GM19468 (cell line): Measurements from ENCODE around the gene BTG1.

Experiments
- ATAC-seq: cut with Tn5 transposase; IDR thresholded peaks from one replicate; pipeline ENCODE4 v1.9.1; 2021; ENCODE audit warnings: mild to moderate bottlenecking, moderate library complexity, moderate number of reproducible peaks; ENCODE audit not compliant: unreplicated experiment; ENCODE audit errors: extremely low read depth

The BTG1 gene

GRCh38 chr12:92145731-92146496, at the start of gene BTG1:
TSS of gene BTG1 (minus strand) at chr12:92145846. CDS start at chr12:92145535, 311 bp downstream.
- peak; percentile 74 for ATAC-seq

GRCh38 chr12:92194561-92194960, 48.9 kb upstream of the BTG1 start:
- no peak for ATAC-seq

GRCh38 chr12:92193846-92194245, 48.2 kb upstream of the BTG1 start:
- no peak for ATAC-seq

GRCh38 chr12:92193063-92193462, 47.4 kb upstream of the BTG1 start:
- no peak for ATAC-seq

GRCh38 chr12:92192360-92192759, 46.7 kb upstream of the BTG1 start:
- ATAC-seq, result no peak

GRCh38 chr12:92191061-92191460, 45.4 kb upstream of the BTG1 start:
- no peak for ATAC-seq

- ATAC-seq, result no peak
Observed at GRCh38 chr12:92188517-92189188, 43.0 kb upstream of the BTG1 start.

GRCh38 chr12:92186038-92186470, 40.4 kb upstream of the BTG1 start:
- no peak for ATAC-seq

GRCh38 chr12:92185052-92185451, 39.4 kb upstream of the BTG1 start:
- ATAC-seq, result peak; percentile 60

GRCh38 chr12:92183575-92183974, 37.9 kb upstream of the BTG1 start:
- ATAC-seq, result no peak

- no peak for ATAC-seq
Observed at GRCh38 chr12:92178340-92178739, 32.7 kb upstream of the BTG1 start.

- no peak for ATAC-seq
Observed at GRCh38 chr12:92176646-92177045, 31.0 kb upstream of the BTG1 start.

GRCh38 chr12:92175961-92176360, 30.3 kb upstream of the BTG1 start:
- ATAC-seq, result no peak

- no peak for ATAC-seq
Observed at GRCh38 chr12:92170050-92170449, 24.4 kb upstream of the BTG1 start.

- ATAC-seq, result no peak
Observed at GRCh38 chr12:92167075-92167474, 21.4 kb upstream of the BTG1 start.

- ATAC-seq, result no peak
Observed at GRCh38 chr12:92164712-92165111, 19.1 kb upstream of the BTG1 start.

GRCh38 chr12:92162079-92162478, 16.4 kb upstream of the BTG1 start:
- no peak for ATAC-seq

GRCh38 chr12:92158796-92159439, 13.3 kb upstream of the BTG1 start:
- ATAC-seq, result no peak

- no peak for ATAC-seq
Observed at GRCh38 chr12:92156704-92157395, 11.2 kb upstream of the BTG1 start.

GRCh38 chr12:92156139-92156538, 10.5 kb upstream of the BTG1 start:
- ATAC-seq, result no peak

GRCh38 chr12:92155733-92156132, 10.1 kb upstream of the BTG1 start:
- ATAC-seq, result no peak
